NCI-H748 treated with DMSO at 0.1 percent for 48 hours (cell line): ENCODE measurements around the gene PPT1.

ENCODE experiments used
- DNase-seq: peaks from one replicate; lab custom pipeline; 2025; lab: John Stamatoyannopoulos, UW

The PPT1 gene

DNA sequence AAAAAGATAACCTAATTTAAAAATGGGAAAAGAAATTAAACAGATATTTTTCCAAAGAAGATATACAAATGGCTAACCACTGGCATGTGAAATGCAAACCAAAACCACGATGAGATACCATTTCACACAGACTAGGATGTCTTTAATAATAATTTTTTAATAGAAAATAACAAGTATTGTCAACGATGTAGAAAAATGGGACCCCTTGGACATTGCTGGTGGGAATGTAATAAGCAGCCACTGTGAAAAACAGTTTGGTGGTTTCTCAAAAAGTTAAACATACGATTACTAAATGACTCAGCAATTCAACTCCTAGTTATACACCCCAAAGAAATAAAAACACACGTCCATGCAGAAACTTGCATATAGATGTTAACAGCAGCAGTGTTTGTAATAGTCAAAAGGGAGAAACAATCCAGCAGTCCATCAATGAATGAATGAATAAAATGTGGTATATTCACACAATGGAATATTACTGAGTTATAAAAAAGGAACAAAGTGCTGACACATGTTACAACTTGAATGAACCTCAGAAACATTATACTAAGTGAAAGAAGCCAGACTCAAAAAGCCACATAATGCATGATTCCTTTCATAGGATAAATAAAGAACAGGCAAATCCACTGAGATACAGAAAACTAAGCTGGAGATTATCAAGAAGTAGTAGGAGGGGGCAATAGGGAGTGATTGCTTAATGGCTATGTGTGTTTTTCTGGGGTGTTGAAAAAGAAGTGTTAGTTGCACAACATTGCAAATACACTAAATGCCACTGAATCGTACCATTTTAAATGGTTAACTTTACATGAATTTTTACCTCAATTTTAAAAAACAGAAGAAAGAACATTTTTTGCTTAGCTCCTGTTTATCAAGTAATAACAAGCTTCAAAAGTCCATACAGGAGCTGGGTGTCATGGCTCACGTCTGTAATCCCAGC is 4.1 kb downstream of the PPT1 start:
- DNase-seq, result no peak

DNA sequence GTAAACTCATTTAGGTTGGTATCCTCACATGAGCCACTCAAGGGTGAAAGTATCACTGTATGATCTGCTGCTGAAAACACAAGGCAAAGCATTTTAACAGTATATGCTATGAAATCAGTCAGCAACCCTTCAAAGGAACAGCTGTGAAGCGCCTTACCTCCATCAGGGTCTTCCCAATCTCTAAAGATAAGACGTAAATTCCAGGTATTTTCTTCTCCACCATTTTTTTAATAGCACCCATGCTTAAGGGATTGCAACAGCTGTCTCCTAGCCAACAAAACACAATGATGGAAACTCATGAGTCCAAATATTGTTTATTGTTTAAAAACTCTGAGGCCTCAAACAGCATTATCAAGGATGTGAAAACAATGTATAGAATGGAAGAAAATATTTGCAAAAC is 4.8 kb downstream of the PPT1 start:
- DNase-seq, result no peak

DNA sequence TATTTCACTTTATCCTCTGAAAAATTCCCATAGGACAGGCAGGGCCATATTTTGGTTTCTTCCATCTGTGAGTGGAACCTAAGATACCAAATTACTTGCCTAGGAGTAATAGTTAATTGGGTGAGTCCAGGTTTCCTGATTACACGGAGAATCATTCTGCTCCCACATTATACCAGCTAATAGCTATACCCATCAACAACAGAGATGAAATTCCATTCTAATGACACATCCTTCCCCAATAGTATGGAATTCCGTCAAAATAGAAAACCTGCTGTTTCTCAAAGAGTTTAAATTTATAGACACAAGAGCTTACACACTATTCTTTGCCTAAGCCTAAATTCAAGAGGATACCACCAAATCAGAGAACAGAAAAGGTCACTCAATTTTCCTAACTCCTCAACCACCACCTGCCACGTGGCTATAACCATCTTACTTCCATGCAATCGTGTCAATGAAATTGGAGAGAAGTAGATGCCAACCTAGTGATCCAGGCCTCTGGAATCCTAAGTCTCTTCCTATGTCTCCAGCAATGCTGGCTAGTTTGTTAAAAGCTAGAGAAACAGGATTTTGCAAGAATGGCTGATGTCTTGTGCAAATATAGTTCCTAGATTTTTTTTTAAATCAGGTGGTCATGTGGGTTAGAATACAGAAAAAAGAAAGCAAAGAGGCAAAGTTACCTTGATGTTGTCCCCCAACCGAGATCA is 6.2 kb downstream of the PPT1 start:
- no peak for DNase-seq

DNA sequence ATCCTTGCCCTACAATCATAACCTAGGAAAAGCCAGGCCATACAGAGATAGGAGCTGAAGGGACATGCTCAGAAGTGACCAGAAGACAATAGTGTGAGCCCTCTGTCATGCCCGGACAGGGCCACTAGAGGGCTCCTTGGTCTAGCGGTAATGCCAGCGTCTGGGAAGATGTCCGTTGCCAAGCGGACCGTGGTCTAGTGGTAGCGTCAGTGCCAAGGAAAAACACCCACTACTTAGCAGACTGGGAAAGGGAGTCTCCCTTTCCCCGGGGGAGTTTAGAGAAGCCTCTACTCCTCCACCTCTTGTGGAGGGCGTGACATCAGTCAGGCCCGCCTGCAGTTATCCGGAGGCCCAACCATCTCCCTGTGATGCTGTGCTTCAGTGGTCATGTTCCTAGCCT is 12.3 kb downstream of the PPT1 start:
- peak; percentile 94 for DNase-seq

DNA sequence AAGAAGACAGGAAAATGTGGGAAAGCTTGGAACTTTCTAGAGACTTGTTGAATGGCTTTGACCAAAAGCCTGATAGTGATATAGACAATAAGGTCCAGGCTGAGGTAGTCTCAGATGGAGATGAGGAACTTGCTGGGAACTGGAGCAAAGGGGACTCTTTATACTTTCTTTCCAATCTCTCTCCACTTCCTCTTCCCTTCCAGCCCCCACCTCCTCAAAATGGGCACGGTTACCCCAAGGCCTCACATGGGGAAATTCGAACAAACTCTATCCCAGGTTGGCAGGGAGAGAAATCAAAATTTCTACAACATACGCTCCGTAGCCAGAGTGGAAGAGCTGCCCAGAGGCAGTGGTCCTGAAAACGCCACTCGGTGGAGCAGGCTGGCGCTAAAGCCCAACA is 15.2 kb downstream of the PPT1 start:
- no peak for DNase-seq

DNA sequence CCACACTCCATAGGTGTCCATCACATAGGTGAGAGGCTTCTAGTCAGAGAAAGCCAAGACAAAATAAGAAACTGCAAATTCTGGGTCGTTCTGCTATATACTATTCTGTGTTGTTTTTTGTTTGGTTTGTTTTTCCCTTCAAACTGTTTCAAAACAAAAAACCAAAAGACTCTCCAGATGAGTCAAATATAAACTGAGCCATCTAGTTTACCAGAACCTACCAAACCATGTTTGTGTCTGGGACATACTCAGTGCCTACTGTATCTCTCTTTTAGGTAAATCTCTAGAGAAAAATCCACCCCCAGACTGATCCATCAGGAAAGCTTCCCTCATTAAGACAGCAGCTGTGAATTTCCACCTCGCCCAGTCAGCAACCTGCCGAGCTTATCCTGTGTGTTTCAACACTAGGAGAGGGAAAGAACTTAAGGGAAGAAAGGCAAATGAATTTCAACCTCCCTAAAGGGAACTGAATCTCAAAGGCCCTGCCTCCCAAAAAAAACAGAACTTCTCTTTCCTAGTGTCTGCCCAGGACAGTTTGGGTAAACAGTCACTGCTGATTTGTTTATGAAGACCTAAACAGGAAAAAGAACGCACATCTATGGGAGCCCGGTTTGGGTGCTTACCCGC is 17.2 kb downstream of the PPT1 start:
- no peak for DNase-seq

DNA sequence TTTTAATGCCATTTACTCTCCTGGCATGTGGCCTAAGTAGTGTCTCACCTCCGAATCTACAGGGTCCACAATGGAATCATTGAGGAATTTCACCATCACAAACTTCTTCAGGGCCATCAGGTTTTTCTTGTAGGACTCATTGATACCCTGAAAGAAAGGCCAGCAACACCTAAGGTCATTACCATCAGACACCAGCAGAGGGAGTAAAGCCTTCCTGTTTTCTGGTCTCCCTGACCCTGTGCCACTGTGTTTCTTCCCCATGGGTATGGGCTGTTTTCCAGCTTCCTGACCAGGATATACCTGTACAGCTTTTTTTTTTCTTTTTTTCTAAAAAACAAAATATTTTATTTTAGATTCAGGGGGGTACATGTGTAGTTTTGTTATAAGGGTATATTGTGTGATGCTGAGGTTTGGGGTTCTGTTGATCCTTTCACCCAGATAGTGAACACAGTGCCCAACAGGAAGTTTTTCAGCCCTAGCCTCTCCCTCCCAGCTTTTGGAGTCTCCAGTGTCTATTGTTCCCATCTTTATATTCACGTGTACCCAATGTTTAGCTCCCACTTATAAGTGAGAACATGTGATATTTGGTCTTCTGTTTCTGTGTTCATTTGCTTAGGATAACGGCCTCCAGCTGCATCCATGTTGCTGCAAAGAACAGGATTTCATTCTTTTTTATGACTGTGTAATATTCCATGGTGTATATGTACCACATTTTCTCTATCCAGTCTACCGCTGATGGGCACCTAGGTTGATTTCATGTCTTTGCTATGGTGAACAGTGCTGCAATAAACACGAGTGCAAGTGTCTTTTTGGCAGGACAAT is 18.3 kb downstream of the PPT1 start:
- peak; percentile 98 for DNase-seq

DNA sequence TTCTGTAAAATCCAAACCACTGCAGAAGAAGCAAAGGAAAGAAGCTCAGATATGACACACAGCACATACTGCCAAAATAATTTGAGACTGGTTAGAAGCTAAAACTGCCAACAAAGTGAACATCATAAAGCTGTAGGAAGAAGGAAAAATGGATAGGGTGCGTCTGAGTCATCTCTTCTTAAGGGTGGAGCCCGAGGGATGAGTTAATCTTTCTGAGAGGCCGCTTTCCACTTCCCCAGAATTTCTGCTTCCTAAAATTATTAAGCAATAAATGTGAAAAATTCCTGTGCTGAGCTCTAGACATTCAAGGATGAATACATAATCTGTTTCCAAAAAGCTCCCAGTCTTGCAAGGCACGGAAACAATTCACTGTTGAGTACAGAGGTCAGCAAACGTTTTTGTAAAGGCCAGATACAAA is 20.1 kb downstream of the PPT1 start:
- no peak for DNase-seq

DNA sequence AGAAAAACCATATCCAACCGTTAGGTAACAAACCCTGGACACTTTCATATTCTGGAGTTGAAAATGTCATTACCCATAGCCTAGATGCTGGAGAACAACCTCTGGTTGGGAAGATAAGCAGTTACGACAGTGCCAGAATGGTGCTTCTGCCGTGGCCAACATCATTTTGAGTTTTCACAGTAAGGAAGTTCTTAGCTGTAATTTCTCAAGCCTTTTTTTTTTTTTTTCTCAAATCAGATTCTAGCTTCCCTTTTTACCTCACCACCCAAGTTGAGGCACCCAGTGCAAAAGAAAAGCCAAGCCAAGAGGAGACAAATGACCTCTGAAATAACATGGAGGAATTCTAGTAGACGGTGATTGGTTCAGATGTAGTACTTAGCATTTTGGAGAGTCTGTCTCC is 21.8 kb downstream of the PPT1 start:
- no peak for DNase-seq

DNA sequence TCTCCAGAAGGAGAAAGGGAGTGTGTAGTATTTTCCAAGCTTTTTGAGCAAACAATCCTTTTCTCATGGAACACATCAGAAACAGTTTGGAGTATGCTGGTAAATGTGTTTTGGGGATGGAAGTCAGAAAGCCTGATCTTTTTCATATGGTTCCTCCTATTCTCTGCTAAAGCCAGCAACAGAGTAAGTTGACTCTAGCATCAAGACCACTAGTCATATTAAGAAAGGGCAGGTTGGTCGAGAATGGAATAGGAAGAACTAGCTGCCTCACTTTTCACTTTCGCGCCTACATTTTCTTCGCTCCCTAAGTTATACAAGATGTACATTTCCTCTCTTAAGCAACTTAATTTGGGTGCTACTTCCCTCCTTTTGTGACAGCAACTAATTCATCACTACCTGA is 24.0 kb downstream of the PPT1 start:
- no peak for DNase-seq

DNA sequence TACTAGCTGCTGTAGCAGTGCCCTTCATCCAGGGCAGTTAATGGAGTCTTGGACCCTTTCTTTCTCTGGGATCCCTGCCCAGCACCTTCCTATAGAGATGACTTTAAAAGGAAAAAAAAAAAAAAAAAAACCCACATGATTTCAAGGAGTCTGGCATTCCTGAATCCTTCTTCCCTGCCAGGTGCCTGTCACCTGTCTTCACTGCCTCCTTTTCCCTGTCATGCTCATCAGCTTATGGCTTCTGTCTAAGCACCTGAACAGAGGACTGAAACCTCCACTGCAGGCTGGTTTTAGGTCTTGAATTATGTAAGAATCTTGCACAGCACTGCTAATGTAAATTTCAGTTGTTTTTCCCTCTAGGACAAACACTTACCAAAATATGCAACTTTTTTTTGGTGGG is 24.9 kb downstream of the PPT1 start:
- no peak for DNase-seq

DNA sequence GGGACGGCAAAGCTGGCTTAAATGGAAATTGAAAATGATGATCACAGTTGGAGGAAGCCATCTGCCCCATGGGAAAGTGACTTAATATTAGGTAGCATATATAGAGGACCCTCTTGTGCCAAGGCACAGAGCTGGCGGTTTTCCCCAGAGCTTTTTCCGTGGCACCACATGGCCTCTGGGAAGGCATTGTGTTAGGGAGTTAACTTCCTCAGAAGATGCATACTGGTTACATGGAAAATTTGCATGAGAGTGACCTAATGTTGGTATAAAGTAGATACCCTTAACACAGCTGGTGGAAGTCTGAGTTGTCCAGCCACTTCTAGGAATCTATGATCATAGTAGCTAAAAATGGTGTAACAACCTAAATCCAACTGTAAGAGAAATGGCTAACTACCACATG is 29.2 kb downstream of the PPT1 start:
- no peak for DNase-seq

DNA sequence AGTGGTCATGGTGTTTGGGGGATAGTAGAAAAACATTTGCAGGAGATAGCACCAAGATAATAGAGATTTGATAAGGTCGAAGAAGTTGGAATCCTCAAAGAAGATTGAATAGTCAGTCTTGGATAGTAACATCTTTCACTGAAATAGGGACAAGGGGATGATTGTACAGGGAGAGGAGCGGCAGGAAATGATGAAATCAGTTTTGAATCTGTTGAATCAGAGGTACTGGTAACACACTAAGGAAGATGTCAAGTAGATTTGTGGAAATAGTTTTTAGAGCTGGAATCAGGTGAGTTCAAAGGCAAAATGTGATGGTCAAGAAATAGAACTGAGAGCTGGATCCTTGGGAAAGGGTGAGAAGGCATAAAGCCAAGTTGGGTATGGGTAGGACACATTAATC is 30.0 kb downstream of the PPT1 start:
- no peak for DNase-seq

DNA sequence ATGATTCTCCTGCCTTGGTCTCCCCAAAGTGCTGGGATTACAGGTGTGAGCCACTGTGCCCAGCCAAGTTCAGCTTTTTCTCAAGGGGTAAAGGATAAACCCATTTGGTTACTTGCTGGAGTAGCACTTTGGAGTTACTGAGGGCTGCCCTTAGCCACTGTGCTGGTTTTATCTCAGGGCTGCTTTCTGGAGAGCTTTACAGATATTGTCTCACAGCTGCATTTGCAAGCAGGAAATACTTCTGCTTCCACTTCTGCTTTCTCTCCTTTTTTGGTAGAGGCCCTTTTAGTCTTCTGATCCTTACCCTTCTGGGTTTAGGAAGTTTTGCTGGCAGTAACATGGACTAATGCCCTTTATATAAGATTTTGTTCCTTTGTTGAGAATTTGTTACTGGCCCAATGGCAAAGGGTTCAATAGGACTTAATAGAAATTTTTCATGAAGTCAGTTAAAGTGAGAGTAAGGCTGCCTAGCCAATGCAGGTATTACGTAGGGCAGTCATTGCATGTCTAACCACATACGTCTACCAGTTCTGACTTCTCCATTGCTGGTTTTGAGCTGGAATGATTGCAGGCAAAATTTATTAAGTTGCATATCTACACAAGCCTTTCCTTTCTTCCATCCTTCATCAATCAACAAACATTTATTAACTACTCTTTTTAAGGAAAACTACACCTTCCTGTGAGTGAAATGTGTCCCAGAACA is 32.1 kb downstream of the PPT1 start:
- DNase-seq, result no peak

DNA sequence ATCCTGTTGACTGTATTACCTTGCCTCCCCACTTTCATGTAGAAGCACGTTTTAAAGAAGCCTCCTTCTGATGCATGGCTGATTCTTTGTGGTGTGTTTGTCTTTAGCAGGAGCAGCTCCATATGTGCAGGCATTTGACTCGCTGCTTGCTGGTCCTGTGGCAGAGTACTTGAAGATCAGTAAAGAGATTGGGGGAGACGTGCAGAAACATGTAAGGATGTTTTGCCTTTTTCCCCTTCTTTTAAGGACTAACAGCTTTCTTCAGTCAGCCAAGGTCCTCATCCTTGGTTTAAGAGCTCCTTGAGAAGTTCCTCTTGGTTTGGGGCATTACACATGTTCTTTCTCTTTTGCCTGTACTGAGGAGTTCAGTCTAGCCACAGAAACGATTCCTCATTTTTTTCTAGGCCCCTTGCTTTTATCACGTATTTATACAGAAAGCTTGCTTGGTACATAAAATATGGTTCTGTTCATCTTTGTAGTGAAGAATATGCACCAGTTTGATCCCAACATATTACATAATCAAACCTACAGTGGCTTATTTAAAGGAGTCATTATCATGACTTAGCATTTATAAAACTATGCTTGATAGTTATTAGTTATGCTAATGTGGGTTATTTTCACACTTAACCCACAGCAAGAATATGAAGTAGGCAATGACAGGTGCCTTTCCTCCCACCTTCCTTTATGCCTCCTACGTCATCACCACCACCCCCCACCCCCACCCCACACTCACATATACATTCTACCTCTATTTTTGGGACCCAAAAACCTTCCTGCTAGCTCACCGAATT is 36.9 kb downstream of the PPT1 start:
- no peak for DNase-seq

DNA sequence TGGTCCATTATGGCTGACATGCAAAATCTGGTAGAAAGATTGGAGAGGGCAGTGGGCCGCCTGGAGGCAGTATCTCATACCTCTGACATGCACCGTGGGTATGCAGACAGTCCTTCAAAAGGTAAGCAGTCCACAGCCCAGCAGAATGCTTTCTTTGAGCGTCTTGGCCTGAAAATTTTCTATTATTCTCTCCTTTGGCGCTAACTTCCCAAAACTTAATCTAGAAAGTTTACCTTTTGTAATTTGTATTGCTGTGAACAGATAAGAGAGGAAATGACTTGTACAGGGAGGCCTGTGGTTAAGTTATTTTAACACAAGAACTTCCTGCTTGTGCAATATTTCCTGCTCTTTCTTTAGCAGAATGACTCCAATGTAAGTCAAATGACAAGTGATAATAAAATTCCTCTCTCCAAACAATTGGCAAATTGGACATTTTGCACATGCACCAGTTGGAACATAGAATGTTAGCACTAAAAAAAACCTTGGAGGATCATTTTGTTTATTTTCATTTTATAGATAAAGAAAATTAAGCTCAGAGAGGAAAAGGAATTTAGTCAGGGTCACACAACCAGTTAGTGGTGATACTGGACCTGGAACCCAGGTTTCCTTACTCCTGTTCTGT is 37.6 kb downstream of the PPT1 start:
- DNase-seq, result no peak

DNA sequence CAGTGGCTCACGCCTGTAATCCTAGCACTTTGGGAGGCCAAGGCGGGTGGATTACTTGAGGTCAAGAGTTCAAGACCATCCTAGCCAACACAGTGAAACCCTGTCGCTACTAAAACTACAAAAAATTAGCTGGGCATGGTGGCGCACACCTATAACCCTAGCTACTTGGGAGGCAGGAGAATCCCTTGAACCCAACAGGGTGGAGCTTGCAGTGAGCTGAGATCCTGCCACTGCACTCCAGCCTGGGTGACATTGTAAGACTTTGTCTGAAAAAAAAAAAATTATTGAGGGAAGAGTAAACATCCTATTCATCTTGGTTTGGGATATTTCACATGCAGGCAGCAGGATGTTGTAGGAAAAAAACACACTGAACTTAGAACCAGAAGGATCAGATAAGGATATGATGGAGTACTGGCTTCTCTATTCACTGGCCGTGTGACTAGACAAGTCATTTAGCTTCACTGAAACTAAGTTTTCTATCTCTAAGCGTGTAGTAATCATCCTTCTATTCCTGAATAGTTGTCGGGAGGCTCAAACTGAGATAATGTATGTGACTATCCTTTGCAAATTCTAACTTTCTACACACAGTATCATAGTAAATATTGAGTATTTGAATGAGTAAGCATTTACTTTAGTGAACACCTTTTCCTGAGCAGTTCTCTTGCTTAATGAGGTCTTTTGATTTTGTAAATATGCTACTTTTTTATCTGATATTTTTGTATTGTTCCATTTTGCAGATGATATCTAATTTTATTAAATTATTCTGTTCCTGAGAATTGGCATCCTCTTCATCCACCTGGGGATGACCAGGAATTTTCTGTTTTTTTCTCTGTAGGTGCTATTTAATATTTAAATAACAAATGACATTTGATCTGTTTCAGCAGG is 38.4 kb downstream of the PPT1 start:
- no peak for DNase-seq

DNA sequence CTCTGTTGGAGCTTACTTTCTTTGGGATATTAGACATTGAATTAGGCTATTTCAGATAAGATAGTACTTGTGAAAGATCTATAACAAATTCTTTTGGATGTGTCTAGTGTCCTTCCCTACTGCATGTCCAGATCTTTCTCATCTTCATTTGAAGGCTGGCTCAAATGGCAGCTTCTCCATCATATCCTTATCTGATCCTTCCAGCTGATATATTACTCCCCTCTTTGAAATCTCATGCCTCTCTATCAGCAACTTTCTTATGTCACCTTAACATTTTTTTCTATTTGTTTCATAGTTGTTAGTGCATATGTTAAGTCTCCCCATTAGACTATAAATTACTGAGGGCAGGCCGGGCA is 39.0 kb downstream of the PPT1 start:
- DNase-seq, result no peak

DNA sequence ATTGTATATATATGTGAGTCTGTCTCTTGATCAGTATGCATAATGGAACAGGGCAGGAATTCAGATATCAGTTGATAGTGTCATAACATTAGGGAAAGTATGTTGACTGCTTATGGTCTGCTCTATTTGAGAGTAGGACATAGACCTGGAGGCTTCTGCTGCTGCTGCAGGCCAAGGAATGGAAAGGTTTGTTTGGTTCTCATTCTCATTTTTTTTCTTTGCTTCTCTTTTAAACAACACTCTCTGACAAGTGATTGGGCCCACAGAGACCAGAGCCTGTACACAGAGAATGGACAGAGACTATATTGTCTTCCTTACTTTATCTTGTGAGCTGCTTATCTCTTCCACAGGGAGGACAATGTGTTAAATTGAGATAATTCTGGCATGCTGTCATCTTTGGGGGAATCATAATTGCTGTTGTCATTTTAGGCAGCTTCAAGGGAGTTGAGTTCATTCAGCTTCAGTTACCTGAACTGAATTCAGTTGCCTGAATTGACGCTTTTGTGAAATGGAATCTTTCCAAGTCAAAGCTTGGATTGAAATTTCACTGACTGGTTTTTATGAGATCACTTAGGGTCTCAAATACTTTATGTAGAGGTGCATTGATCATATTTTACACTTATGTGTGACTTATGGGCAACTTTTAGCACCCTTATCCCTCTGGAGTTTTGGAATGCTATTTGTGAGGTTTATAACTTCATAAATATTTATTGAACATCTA is 39.6 kb downstream of the PPT1 start:
- no peak for DNase-seq
